Ecto neural progenitor cell (in vitro differentiated cells): ENCODE data around the gene GJD2.

ENCODE experiments used
- DNase-seq: peaks from one replicate; pipeline ENCODE4 v3.0.0-alpha.2; 2018; ENCODE audit warnings: low spot score

GJD2 gene

GRCh38 chr15:34773013-34773412, 18.2 kb upstream of the GJD2 start:
- DNase-seq: no peak

- DNase-seq: no peak
Measured at GRCh38 chr15:34772312-34772711, 17.5 kb upstream of the GJD2 start.

- DNase-seq: no peak
Measured at GRCh38 chr15:34769711-34770110, 14.9 kb upstream of the GJD2 start.

GRCh38 chr15:34768530-34768929, 13.7 kb upstream of the GJD2 start:
- DNase-seq: no peak

GRCh38 chr15:34765741-34766140, 10.9 kb upstream of the GJD2 start:
- DNase-seq: no peak

GRCh38 chr15:34760909-34761308, 6.1 kb upstream of the GJD2 start:
- no peak for DNase-seq

- DNase-seq: no peak
Measured at GRCh38 chr15:34759992-34760391, 5.2 kb upstream of the GJD2 start.

- no peak for DNase-seq
Measured at GRCh38 chr15:34759347-34759746, 4.5 kb upstream of the GJD2 start.

GRCh38 chr15:34757262-34757661, 2.5 kb upstream of the GJD2 start:
- no peak for DNase-seq

- DNase-seq: no peak
Measured at GRCh38 chr15:34755419-34755773, 598 bp upstream of the GJD2 start.

- DNase-seq: no peak
Measured at GRCh38 chr15:34754171-34754601, 612 bp downstream of the GJD2 start.

- DNase-seq: peak; percentile 73
Measured at GRCh38 chr15:34753236-34753894, 1.4 kb downstream of the GJD2 start.

GRCh38 chr15:34749691-34750090, 5.1 kb downstream of the GJD2 start:
- no peak for DNase-seq

GRCh38 chr15:34739346-34739745, 15.5 kb downstream of the GJD2 start:
- DNase-seq: no peak

- no peak for DNase-seq
Measured at GRCh38 chr15:34738002-34738401, 16.8 kb downstream of the GJD2 start.

GRCh38 chr15:34737477-34737876, 17.3 kb downstream of the GJD2 start:
- DNase-seq: no peak

- DNase-seq: no peak
Measured at GRCh38 chr15:34734303-34734702, 20.5 kb downstream of the GJD2 start.

GRCh38 chr15:34733621-34734020, 21.2 kb downstream of the GJD2 start:
- no peak for DNase-seq

- no peak for DNase-seq
Measured at GRCh38 chr15:34732430-34732829, 22.4 kb downstream of the GJD2 start.

GRCh38 chr15:34730701-34731100, 24.1 kb downstream of the GJD2 start:
- DNase-seq: no peak

GRCh38 chr15:34729886-34730285, 24.9 kb downstream of the GJD2 start:
- DNase-seq: no peak

GRCh38 chr15:34729056-34729455, 25.7 kb downstream of the GJD2 start:
- no peak for DNase-seq

GRCh38 chr15:34726406-34727100, 28.2 kb downstream of the GJD2 start:
- no peak for DNase-seq

GRCh38 chr15:34725556-34725955, 29.2 kb downstream of the GJD2 start:
- no peak for DNase-seq
